ENCODE data around the gene TMEM174.

The TMEM174 gene

DNA sequence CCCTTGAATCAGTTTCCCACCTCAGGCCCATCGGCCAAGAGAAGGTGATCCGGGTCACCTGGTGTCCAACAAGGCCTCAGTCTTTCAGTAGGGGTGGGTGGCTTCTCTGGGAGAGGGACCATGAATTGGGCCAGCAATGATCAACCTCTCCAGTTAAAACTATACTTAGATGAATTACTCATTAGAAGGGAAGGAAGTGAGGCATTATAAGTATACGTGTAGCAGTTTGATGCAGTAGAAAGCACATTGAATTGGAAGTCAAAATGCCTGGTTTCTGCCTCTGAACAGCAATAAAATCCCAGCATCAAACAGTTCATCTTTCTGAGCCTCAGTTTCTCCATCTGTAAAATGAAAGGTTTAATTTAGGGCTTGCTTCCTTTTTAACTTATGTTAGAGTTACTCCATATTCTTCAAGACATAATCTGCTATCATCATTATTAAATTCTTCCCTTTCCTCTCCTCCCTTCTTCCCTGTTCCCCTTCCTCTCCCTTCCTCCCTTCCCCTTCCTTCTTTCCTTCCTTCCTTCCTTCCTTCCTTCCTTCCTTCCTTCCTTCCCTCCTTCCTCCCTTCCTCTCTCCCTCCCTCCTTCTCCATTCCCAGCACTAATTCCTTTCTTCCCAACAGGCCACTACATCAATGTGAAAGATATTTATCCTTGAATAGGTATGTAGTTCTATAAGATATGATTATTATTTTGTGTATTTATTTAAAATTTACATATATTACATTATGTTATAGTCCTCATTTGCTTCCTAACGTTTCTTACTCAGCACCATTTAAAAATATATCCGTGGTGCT lies 18.6 kb upstream of the TMEM174 start:
- no peak for DNase-seq (ENCODE audit: low read depth in 2 of 2)

DNA sequence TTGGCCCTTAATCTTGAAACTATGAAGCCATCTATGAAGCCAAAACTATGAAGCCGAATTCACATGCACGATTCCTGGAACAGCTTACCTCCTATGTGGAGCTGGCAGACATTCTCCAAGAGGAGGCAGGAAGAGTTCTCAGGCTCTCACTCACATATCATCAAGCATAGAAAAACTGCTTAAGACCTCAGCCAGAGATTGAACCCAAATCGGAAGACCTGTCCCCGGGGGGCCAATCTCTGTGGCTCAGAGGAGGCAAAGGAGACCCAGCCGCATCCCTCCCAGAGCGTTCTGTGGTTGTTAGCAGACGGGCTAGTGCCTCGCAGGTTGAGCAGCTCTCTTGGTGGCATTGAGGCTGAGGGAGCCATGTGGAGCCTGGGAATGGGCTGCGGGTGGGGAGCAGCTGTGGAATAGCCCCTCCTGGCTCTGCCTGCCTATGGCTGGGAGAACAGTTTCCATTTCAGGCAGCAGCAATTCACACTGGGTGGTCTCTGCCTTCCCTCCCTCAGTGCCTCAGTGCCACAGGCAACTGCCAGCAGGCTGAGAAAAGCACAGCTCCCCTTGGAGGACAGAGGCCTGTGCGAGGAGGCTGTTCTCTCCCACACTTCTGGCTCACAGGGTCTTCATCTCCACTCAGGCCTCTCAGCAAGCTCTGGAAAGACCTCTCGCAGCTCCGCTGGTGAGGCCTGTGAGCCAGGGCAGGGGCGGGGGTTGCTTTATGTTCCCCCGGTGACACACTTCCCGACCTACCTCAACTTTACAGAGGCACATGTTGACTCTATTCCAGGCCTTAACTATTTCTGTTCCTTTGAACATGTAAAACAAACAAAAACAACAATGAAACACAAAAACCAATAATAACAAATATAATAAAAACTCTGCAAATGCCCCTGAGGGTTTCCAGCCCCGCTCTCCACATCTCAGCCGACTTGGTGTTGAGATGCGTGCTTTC lies 17.4 kb upstream of the TMEM174 start:
- no peak for DNase-seq (ENCODE audit: low read depth in 2 of 2)

GRCh38 chr5:73157414-73158303 lies 15.3 kb upstream of the TMEM174 start:
- DNase-seq (ENCODE audit: low read depth in 2 of 2) = no peak

DNA sequence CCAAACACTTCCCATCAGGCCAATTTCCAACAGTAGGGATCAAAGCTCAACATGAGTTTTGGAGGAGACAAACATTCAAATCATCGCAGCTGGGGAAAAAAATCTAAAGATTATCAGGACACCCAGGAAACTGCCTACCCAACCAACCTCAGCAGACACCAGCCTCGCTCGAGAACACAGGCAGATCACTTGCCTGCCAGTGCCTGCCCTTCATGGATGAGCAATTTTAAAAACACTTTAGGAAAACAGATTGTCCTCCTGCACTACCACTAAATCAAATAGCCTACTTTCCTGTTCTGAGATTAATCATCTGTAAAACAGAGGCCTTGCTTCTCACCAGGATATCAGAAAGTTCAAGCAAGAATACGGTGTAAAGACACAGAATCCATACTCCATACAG lies 14.7 kb upstream of the TMEM174 start:
- DNase-seq (ENCODE audit: low read depth in 2 of 2) = no peak

DNA sequence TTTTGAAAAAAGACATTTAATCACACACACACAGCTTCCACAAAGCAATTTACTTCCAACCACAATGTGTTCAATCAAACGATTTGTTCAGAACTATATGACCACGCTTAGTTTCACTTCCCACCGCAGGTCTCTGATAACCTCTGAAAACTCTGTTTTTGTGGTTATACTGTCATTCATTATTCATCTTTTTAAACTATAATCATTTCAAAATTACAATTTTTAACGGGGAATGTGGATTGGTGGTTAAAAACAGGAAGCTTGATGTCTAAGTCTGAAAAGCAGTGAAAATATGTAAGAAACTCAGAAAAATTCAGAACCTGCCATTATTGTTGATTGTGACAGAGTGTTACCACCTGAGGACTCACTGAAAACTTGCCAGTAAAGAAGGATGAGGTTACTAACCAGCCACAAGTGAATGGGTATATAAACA lies 12.7 kb upstream of the TMEM174 start:
- DNase-seq (ENCODE audit: low read depth in 2 of 2) = peak; percentile 62 to 72

GRCh38 chr5:73170522-73170921 lies 2.5 kb upstream of the TMEM174 start:
- peak in 1 of 2 donors; percentile 1 for DNase-seq (ENCODE audit: low read depth in 2 of 2)

- DNase-seq (ENCODE audit: low read depth in 2 of 2) = no peak
These were observed 1.5 kb upstream of the TMEM174 start for GRCh38 chr5:73171495-73171894.

DNA sequence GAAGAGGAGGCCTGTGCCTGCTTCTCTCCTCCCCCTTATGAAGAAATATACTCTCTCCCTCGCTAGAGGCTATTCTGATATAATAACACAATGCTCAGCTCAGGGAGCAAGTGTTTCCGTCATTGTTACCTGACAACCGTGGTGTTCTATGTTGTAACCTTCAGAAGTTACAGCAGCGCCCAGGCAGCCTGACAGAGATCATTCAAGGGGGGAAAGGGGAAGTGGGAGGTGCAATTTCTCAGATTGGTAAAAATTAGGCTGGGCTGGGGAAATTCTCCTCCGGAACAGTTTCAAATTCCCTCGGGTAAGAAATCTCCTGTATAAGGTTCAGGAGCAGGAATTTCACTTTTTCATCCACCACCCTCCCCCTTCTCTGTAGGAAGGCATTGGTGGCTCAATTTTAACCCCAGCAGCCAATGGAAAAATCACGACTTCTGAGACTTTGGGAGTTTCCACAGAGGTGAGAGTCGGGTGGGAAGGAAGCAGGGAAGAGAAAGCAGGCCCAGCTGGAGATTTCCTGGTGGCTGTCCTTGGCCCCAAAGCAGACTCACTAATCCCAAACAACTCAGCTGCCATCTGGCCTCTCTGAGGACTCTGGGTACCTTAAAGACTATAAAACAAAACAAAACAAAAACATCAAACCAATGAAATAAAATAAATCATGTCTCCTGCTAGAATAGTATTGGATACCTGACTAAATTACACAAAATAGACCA lies 1.3 kb downstream of the TMEM174 start:
- DNase-seq (ENCODE audit: low read depth in 2 of 2) = no peak

GRCh38 chr5:73176250-73176649 lies 3.3 kb downstream of the TMEM174 start:
- DNase-seq (ENCODE audit: low read depth in 2 of 2) = no peak

DNA sequence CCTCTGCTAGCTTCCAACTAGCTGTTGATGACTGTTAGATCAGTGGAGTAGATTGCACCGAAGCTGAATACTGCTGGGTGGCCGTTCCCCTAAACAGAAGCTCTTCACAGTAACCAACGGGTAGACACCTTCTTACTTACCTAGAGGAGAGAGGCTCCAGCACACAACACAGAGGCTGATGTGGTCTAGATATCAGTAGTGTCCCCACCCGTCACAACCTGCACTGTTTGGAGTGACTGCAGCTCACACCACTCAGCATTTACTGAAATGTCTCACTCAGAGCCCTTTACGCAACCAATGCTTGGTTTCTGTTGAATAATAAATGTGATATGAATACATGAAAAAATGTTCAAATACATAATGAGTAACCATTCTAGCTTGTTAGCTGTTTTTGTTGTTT lies 5.3 kb downstream of the TMEM174 start:
- DNase-seq (ENCODE audit: low read depth in 2 of 2) = no peak

GRCh38 chr5:73179730-73180129 lies 6.7 kb downstream of the TMEM174 start:
- DNase-seq (ENCODE audit: low read depth in 2 of 2) = no peak

DNA sequence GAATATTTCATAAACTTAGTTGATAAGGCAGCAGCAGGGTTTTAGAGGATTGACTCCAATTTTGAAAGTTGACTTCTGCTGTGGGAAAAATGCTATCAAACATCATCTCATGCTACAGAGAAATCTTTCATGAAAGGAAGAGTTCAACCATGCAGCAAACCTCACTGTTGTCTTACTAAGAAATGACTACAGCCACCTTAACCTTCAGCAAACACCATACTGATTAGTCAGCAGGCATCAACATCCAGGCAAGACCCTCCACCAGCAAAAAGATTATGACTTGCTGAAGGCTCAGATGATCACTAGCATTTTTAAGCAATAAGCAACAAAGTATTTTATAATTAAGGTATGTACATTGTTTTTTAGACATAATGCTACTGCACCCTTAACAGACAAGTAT lies 7.6 kb downstream of the TMEM174 start:
- DNase-seq (ENCODE audit: low read depth in 2 of 2) = no peak

GRCh38 chr5:73182307-73182706 lies 9.3 kb downstream of the TMEM174 start:
- DNase-seq (ENCODE audit: low read depth in 2 of 2) = no peak

DNA sequence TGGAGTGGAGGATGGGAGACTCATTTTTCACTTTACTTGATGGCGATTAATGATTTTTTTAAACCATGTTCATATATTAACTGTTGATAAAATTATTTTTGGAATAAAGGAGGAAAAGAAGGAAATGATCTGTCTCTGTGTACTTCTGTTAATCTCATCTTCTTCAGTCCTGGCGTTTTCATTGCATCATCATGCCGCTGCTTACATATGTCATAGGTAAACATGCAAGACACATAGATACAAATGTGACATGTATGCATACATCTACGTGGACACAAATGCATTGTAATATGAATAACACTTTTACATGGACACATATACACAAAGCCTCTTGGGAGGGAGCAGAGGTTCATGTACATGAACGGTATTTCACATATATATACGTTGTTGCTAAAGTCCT lies 10.0 kb downstream of the TMEM174 start:
- DNase-seq (ENCODE audit: low read depth in 2 of 2) = no peak

GRCh38 chr5:73183481-73183891 lies 10.5 kb downstream of the TMEM174 start:
- DNase-seq (ENCODE audit: low read depth in 2 of 2) = no peak

DNA sequence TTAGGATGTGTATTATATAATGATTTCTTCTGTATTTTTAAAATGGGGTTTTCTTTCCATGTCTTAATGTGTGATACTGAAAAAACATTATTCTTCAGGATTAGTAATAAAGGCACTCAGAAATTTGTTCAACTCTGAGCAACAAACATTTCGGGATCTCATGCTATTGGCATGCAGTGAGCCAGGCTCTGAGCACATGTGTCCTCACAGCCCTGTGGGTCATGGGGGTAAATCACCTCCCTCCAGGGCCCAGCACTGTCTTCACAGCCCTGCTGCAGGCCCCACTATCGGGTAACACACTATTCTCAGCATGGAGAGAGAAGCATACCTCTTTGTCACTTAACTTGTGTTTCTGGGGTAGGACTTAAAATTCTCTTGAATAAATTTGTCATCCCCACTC lies 14.0 kb downstream of the TMEM174 start:
- no peak for DNase-seq (ENCODE audit: low read depth in 2 of 2)

GRCh38 chr5:73188764-73189531 lies 16.0 kb downstream of the TMEM174 start:
- DNase-seq (ENCODE audit: low read depth in 2 of 2) = no peak

- DNase-seq (ENCODE audit: low read depth in 2 of 2) = no peak
These were observed 16.9 kb downstream of the TMEM174 start for GRCh38 chr5:73189871-73190376.

- DNase-seq (ENCODE audit: low read depth in 2 of 2) = no peak
These were observed 19.4 kb downstream of the TMEM174 start for GRCh38 chr5:73192370-73192769.

DNA sequence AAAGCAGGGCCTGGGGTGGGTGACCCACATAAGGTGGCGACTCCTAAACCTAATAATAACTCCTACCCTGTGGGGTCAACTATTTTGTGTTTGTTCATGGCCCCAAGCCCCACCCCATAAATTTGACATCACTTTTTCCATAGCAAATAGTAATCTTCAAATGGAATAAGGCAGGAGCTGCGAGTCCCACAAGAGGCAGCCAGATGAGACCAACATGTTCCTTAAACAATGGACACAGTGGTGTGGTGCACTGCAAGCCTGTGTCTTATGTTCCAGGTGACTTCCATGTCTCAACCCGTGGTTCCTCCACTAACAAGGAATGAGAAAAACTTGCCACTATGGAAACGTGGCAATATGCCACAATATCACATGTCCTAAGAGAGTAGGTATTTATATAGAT lies 20.6 kb downstream of the TMEM174 start:
- no peak for DNase-seq (ENCODE audit: low read depth in 2 of 2)

Data from stimulated activated CD4-positive, alpha-beta T cell treated with anti-CD3 and anti-CD28 coated beads, Interleukin-15, amount 100 ng/mL, for 48 hours (primary cell).